A549 (cell line): ENCODE data around the gene PRRG1. TPM values are rescaled to one million over a fixed set of nuclear protein-coding genes. Genes with fewer than 3 reads are reported as not detected.
A peak's percentile ranks its signal among the peaks of the same experiment; 100 is the strongest.
"Not testable (repeated sequence)": the region's sequence is repeated elsewhere in the genome, so short reads cannot be mapped to it uniquely, and the experiment has no call there.

Source experiments
- ATAC-seq, 2 experiments: fragments of 200-7000 bp in 1 of 2; fragments of >200 bp in 1 of 2; cut with Nextera tagmentation in 1 of 2; cut with Tn5 transposase in 1 of 2; 3 replicates each; pipeline versions ENCODE4 v1.8.0 to v1.9.1; 2018 to 2020; ENCODE audit warnings: mild to moderate bottlenecking in 1 of 2, moderate library complexity in 1 of 2
- CTCF ChIA-PET: fragments of 300-600 bp; sonication (Branson Sonifier 250); formaldehyde crosslinking; extraction: SDS; loops from one replicate; lab custom pipeline; 2021; ENCODE audit warnings: antibody characterized with exemption, inconsistent platforms; lab: Yijun Ruan, JAX
- POLR2A ChIA-PET: fragments of 350-600 bp; formaldehyde crosslinking; extraction: SDS; loops from one replicate; lab custom pipeline; 2021; ENCODE audit warnings: antibody characterized with exemption, inconsistent platforms; lab: Yijun Ruan, JAX
- DNase-seq, 2 experiments: peaks; one replicate each; pipeline versions ENCODE4 v3.0.0 to v3.0.0-alpha.2; 2011 to 2016; ENCODE audit warnings: low read depth in 1 of 2, low spot score in 1 of 2
- FAIRE-seq: peaks from 2 replicates; lab custom pipeline; 2011; peaks lifted over from hg19 to GRCh38; lab: Jason Lieb, UNC
- H3K27ac ChIP-seq, 2 experiments: fragments of >200 bp; sonication (Bioruptor Twin); formaldehyde crosslinking; 3 replicates each; pipeline ENCODE4 v1.5.1; 2016 to 2017
- H3K4me1 ChIP-seq: fragments of >200 bp; sonication (Bioruptor Twin); formaldehyde crosslinking; 3 replicates; pipeline ENCODE4 v1.6.1; 2016
- H3K4me2 ChIP-seq: fragments of >200 bp; sonication (Bioruptor Twin); formaldehyde crosslinking; 3 replicates; pipeline ENCODE4 v1.6.1; 2016
- H3K4me3 ChIP-seq: fragments of >200 bp; sonication (Bioruptor Twin); formaldehyde crosslinking; 3 replicates; pipeline ENCODE4 v1.5.1; 2016
- H3K9me3 ChIP-seq: fragments of >200 bp; sonication (Bioruptor Twin); formaldehyde crosslinking; 3 replicates; pipeline ENCODE4 v1.6.1; 2016
- CBX8 ChIP-seq: fragments of 200-600 bp; sonication (generic); IDR thresholded peaks from 2 replicates; pipeline ENCODE4 v1.6.1; 2016
- EHMT2 ChIP-seq: fragments of 200-600 bp; sonication (generic); IDR thresholded peaks from 2 replicates; pipeline ENCODE4 v1.6.1; 2016; ENCODE audit warnings: antibody characterized with exemption, low read depth, mild to moderate bottlenecking, moderate library complexity
- ESRRA ChIP-seq: fragments of 150-350 bp; IDR thresholded peaks from 2 replicates; pipeline ENCODE4 v1.6.1; 2014; ENCODE audit warnings: mild to moderate bottlenecking, low read length, borderline replicate concordance
- HDAC2 ChIP-seq: fragments of 200-600 bp; sonication (generic); IDR thresholded peaks from 2 replicates; pipeline ENCODE4 v1.6.1; 2016
- HES2 ChIP-seq: fragments of >200 bp; sonication (Bioruptor Twin); formaldehyde crosslinking; IDR thresholded peaks from 2 replicates; pipeline ENCODE4 v1.6.1; 2016
- HEYL ChIP-seq: fragments of 250-450 bp; sonication (Bioruptor Pico); IDR thresholded peaks from 2 replicates; pipeline ENCODE4 v1.8.0; 2021; ENCODE audit warnings: mild to moderate bottlenecking, moderate library complexity
- HOXA7 ChIP-seq: fragments of 250-450 bp; sonication (Bioruptor Pico); IDR thresholded peaks from 2 replicates; pipeline ENCODE4 v1.5.0; 2020; ENCODE audit warnings: mild to moderate bottlenecking, moderate library complexity
- HOXB13 ChIP-seq: fragments of 250-450 bp; sonication (Bioruptor Pico); IDR thresholded peaks from 2 replicates; pipeline ENCODE4 v1.5.0; 2020; ENCODE audit warnings: low read depth, mild to moderate bottlenecking, moderate library complexity
- NFE2L2 ChIP-seq: fragments of 150-350 bp; conservative IDR thresholded peaks from 2 replicates; pipeline ENCODE4 v1.6.1; 2014; ENCODE audit warnings: low read length
- PHF8 ChIP-seq: fragments of 200-600 bp; sonication (generic); IDR thresholded peaks from 2 replicates; pipeline ENCODE4 v1.6.1; 2016; ENCODE audit warnings: low read depth, mild to moderate bottlenecking, antibody characterized with exemption, moderate library complexity, borderline replicate concordance
- POLR2AphosphoS2 ChIP-seq: conservative IDR thresholded peaks from 2 replicates; pipeline ENCODE4 v1.6.1; 2012; ENCODE audit warnings: low read length, improper control_type of control experiment, inconsistent platforms
- RAD21 ChIP-seq, 2 experiments: fragments of >200 bp in 1 of 2; sonication (Bioruptor Twin) in 1 of 2; formaldehyde crosslinking in 1 of 2; IDR thresholded peaks in 1 of 2; conservative IDR thresholded peaks in 1 of 2; 2 replicates in 1 of 2; 3 replicates in 1 of 2; pipeline ENCODE4 v1.6.1; 2012 to 2018; ENCODE audit warnings: inconsistent platforms in 1 of 2
- RARB ChIP-seq: fragments of 250-450 bp; sonication (Bioruptor Pico); IDR thresholded peaks from 2 replicates; pipeline ENCODE4 v1.8.0; 2021; ENCODE audit warnings: mild to moderate bottlenecking, moderate library complexity
- REST ChIP-seq: fragments of 200-600 bp; sonication (generic); IDR thresholded peaks from 2 replicates; pipeline ENCODE4 v1.6.1; 2016; ENCODE audit warnings: antibody characterized with exemption, mild to moderate bottlenecking, moderate library complexity
- RFX5 ChIP-seq: fragments of 450-650 bp; IDR thresholded peaks from 2 replicates; pipeline ENCODE4 v1.7.1; 2014; ENCODE audit warnings: antibody characterized with exemption, mild to moderate bottlenecking, moderate library complexity
- SREBF2 ChIP-seq: fragments of 450-650 bp; IDR thresholded peaks from 2 replicates; pipeline ENCODE4 v1.6.1; 2014; ENCODE audit warnings: mild to moderate bottlenecking, moderate library complexity
- TFCP2L1 ChIP-seq: fragments of 250-450 bp; sonication (Bioruptor Pico); IDR thresholded peaks from 2 replicates; pipeline ENCODE4 v1.5.0; 2021; ENCODE audit warnings: mild to moderate bottlenecking
- ZC3H11A ChIP-seq: fragments of 450-650 bp; IDR thresholded peaks from 2 replicates; pipeline ENCODE4 v1.6.1; 2014; ENCODE audit warnings: antibody characterized with exemption, mild to moderate bottlenecking
- WGBS: methylation state at CpG from one replicate; pipeline ENCODE4 v1.1.6; 2017; ENCODE audit errors: missing lambda C conversion rate; 5-methylcytosine and 5-hydroxymethylcytosine counted together
- polyA plus RNA-seq, 4 experiments: library from polyadenylated mRNA; depleted of rRNA in 3 of 4; stranded (reverse); fragments of >200 nt; fragmentation: RNase III in 1 of 4; extraction: RNeasy Plus Mini Kit Qiagen cat#74134 plus additional on column Dnase treatment in 1 of 4; gene quantifications; 2 replicates in 3 of 4; 3 replicates in 1 of 4; pipeline ENCODE4 v1.2.3, GENCODE V29; 2011 to 2017

Gene PRRG1
- polyA plus RNA-seq, 2 of the 4 experiments (the other 2 are of a cell fraction) = 5.0 to 15.9 TPM

DNA sequence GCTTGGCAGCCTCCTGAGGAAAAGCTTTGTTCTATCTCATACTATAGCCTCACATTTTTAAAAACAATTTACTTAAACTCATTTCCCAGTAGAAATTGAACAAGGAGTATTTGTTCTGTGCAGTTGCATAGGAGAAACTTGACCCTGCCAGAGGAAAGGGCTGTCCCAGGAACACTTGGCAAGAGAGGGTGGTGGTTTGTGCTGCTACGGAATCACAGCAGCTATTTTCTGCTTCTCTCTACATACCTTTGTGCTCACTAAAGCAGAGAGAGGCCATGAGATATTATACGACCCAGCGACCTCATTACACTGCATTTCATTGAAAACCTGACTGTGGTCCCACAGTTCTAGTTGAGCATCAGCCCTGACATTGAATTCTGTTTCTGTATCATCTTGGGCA is 139.2 kb downstream of the PRRG1 start:
- Histone ChIP-seq H3K4me1 (no peaks in the 10 kb centered on the region), H3K4me2 (no peak overlapping the region), H3K9me3 (no peaks in the 10 kb centered on the region), H3K27ac (no peak overlapping the region), H3K4me3 (no peak overlapping the region)
- FAIRE-seq (no peak), DNase-seq (no peak), ATAC-seq (no peak)
- ChIA-PET CTCF (interaction anchor here (0.9 kb wide), 1 partner anchor 11 kb away, joined by 3 read pairs; no protein-coding TSS in a partner anchor), POLR2A (no interaction called here)
- no peak for TF ChIP-seq ESRRA
- TF ChIP-seq REST = no peak
- no peak for TF ChIP-seq HDAC2
- TF ChIP-seq CBX8 = no peak
- WGBS = 36% methylated on average over 3 of the region's 3 CpGs

DNA sequence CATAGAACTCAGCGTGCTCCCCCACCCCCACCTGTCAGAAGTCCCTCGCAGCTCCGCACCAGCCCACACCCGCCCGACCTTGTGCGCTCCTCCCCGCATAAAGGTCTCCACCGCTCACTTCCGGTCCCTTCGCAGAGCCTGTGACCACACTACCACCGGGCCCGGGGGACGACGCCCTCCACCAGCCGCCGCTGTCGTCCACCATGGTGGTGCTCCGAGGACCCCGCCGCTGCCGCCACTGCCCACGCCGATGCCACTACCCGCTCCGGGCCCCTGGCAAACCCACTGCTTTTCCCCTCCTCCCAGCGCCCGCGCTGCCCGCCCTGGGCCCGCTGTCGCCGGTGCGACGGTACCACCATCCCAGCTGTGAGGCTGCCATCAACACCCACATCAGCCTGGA is 142.5 kb downstream of the PRRG1 start:
- Histone ChIP-seq H3K4me2 (no peak overlapping the region), H3K4me3 (no peak overlapping the region), H3K27ac (no peak overlapping the region), H3K4me1 (no peaks in the 10 kb centered on the region), H3K9me3 (no peaks in the 10 kb centered on the region)
- TF ChIP-seq SREBF2 (no peak), HEYL (CRISPR knock-in tag) (no peak), POLR2AphosphoS2 (no peak), RARB (CRISPR knock-in tag) (no peak), EHMT2 (no peak), NFE2L2 (no peak), TFCP2L1 (CRISPR knock-in tag) (no peak), PHF8 (no peak), HES2 (no peak), HOXA7 (CRISPR knock-in tag) (no peak), RFX5 (no peak), HOXB13 (CRISPR knock-in tag) (no peak), ZC3H11A (no peak)
- DNase-seq = no peak
- FAIRE-seq = no peak
- no peak for ATAC-seq
- WGBS = 94% methylated on average over 24 of the region's 34 CpGs
- ChIA-PET POLR2A (no interaction called here), CTCF (no interaction called here)

DNA sequence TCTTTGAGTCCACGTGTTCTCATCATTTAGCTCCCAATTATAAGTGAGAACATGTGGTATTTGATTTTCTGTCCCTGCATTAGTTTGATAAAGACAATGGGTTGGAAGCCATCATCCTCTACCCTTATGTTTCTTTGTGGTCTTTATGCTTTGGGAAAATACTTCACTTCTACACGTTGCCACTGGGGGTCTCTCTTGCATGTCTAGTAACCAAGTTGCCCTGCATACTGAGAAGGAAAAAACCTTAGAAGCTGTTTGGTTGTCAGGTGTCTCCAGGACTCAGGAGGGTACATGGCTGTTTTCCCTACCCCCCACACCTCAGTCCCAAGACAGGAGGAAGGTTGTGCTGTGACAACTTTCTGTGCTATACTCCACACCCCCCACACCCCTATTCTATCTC is 146.6 kb downstream of the PRRG1 start:
- DNase-seq, H3K27ac ChIP-seq, POLR2A ChIA-PET, FAIRE-seq, H3K4me3 ChIP-seq, H3K4me1 ChIP-seq, H3K4me2 ChIP-seq, H3K9me3 ChIP-seq: not testable (repeated sequence)
- WGBS = 7% methylated on average over 2 of the region's 2 CpGs
- peak in 1 of 2 experiments; percentile 12; a peak in 1 of 5 replicates for TF ChIP-seq RAD21 (conservative IDR thresholded peaks at IDR 0.05 in 1 of 2, IDR thresholded peaks at IDR 0.05 in 1 of 2)
- peak in 1 of 2 experiments; percentile 65; a peak in 2 of 6 replicates for ATAC-seq
- CTCF ChIA-PET = interaction anchor here (1.0 to 1.4 kb wide), 5 partner anchors 11 to 328 kb away, joined by 3 read pairs; no protein-coding TSS in a partner anchor

- H3K4me3 ChIP-seq, POLR2A ChIA-PET, DNase-seq, H3K27ac ChIP-seq, H3K4me1 ChIP-seq, CTCF ChIA-PET, H3K9me3 ChIP-seq, H3K4me2 ChIP-seq, ATAC-seq: not testable (repeated sequence)
- 15% methylated on average over 1 of the region's 1 CpG for WGBS
- FAIRE-seq = peak; percentile 99
Measured at GRCh38 chrX:37497126-37497525, 148.0 kb downstream of the PRRG1 start.

- not testable (repeated sequence) for ATAC-seq, DNase-seq
- peak; percentile 97 for FAIRE-seq
Measured at GRCh38 chrX:37498323-37498722, 149.2 kb downstream of the PRRG1 start.

GRCh38 chrX:37499649-37500048 is 150.5 kb downstream of the PRRG1 start:
- H3K4me2 ChIP-seq, ATAC-seq, H3K9me3 ChIP-seq, H3K4me1 ChIP-seq, DNase-seq, FAIRE-seq, H3K27ac ChIP-seq, CTCF ChIA-PET, H3K4me3 ChIP-seq, POLR2A ChIA-PET: not testable (repeated sequence)
- 20% methylated on average over 4 of the region's 4 CpGs for WGBS

More at GRCh38 chrX:37498323-37498722, 149.2 kb downstream of the PRRG1 start:
- H3K27ac ChIP-seq, H3K4me2 ChIP-seq, H3K4me1 ChIP-seq, POLR2A ChIA-PET, CTCF ChIA-PET, H3K9me3 ChIP-seq, H3K4me3 ChIP-seq: not testable (repeated sequence)
